HS-5 (cell line): ENCODE measurements around the gene BAG2.

ENCODE experiments used
- DNase-seq: peaks from one replicate; pipeline ENCODE4 v3.0.0-alpha.2; 2012; ENCODE audit warnings: low read depth

The BAG2 gene

GRCh38 chr6:57174511-57174907, 2.4 kb downstream of the BAG2 start:
- DNase-seq: no peak

- no peak for DNase-seq
Measured at GRCh38 chr6:57177545-57178265, 5.6 kb downstream of the BAG2 start.

DNA sequence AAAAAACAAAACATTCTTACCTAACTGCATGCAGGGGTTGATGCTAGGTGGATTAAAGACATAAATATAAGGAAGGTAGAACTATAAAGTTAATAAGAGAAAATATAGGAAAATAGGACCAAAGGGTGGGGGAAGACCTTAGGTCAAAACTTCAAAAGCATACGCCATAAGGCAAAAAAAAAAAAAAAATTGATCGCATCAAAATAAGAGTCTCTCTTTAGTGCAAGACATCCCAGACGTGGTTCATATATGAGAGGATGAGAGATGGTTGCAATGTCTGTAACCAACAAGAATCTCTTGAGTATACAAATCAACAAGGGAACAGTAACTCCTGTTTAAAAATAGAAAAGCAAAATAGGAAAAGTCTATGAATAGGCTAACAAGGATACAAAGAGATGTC, 8.5 kb downstream of the BAG2 start:
- DNase-seq: no peak

- no peak for DNase-seq
Measured at GRCh38 chr6:57182017-57182432, 9.9 kb downstream of the BAG2 start.

- no peak for DNase-seq
Measured at GRCh38 chr6:57183336-57183735, 11.2 kb downstream of the BAG2 start.

DNA sequence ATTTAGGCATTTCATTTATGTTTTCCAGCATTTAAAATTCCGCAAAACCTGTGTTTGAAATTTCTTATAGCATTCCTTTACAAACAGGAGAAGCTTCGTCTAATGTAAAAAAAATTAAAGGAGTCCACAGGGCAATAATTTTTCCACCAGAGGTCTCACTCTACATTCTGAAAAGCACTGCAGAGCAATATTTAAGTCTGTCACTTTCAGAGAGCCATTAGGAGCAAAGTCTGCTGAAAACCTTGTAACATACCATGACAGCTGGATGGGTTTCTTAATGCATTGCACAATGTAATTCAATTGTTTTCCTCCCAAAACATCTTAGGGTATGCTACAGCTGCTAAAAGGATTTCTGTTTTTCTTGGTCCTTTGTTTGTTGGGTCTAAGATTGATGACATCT, 18.0 kb downstream of the BAG2 start:
- no peak for DNase-seq

GRCh38 chr6:57193177-57193576, 21.1 kb downstream of the BAG2 start:
- no peak for DNase-seq

DNA sequence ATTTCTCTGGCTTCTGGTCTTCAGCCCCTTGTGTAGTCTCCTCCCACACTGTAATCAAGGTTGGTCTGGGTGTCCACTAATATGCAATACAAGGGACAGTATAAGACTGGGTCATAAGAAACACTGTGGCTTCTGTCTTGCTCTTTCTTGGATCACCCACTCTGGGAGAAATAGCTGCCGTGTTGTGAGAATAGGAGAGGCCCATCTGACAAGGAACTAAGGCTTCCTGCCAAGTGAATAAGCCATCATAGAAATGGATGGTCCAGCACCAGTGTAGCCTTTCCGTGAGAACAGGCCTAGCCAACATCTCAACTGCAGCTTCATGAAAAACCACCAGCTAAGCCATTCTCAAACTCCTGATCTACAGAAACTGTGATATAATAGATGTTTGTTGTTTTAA, 23.3 kb downstream of the BAG2 start:
- DNase-seq: no peak

GRCh38 chr6:57198926-57199636, 27.0 kb downstream of the BAG2 start:
- DNase-seq: no peak

GRCh38 chr6:57201718-57202117, 29.6 kb downstream of the BAG2 start:
- DNase-seq: no peak

DNA sequence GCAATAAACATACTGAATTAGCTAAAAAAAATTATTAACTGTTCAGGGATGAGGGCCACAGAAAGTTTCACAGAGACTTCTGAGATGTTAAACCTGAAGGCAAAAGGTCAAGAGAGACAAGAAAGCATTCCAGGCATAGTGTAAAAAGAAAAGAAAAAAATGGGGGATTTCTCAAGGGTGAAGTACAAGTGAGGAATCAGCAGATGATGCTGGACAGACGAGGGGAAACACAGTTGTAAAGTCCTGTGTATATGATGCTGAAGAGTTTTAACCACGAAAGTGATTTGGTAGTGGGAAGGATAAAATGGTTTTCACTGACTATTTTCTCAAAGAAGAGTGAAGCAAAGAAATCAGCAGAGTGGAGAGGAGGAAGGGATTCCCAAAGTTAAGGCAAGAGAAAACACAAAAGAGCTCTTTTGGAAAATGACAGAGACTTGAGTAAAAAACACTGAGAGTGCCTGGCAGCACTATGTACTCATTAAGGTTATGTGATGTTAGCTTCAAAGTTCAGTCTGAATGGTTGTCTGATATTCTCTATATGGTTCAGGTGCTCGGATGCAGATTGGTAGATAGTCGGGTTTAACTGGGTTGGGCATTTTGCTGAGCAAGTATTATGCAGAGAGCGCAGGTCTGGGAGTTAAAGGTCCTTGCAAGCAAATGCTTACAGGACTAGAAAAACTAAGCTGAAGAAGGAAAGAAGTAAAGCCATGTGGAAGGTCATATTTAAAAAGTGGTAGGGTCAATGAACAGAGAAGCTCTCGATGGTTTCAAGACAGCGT, 33.6 kb downstream of the BAG2 start:
- no peak for DNase-seq

DNA sequence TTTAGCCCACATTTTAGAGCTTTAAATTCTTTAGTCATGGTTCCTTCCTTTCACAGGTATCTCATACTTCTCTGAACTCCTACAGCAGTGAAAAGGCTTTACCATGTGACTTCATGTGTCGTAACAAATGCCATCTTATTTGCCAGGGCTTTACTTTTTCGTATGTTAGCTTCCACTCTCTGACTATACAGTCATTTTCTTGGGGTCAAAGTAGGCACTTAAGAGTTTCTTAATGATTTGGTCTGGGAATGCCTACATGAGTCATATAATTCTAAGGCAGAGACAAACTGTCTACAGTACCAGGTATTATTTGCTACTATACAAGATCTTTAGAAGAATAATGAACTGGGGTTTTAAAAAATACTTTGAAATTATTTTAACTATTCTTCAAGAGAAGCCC, 35.0 kb downstream of the BAG2 start:
- peak; percentile 36 for DNase-seq

DNA sequence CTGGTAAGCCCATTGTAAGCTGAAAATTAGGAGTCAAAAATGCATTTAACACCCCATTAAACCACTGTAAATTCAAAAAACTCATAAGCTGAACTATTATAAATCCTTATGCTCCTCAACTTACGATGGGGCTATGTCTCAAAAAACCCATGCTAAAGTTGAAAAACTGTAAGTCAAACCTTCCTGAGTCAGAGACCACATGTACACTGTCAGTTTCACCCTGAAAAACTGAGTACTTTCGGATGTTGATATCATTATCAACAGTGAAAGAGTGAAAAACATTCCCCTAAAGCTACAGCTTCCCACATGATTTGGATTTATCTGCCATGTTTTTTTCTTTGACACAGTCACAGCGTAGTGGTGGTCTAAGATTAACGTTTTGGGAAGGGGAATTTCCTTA, 35.7 kb downstream of the BAG2 start:
- DNase-seq: no peak

DNA sequence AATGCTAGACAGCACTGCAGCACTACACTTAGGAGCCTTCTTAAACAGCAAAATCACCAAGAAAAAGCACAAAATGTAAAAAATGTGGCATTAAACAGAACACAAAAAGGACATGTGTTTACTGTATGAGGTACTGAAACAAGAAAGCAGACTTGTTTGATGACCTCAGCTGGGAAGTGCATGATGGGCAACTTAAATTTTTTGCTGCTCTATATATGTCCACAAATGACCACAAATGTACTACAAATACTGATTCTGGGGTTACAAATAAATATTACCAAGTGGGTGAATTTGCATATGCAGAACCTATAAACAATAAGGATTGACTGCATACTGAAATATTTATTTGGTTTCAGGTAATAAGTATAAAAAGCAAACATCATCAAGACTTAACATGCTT, 36.9 kb downstream of the BAG2 start:
- DNase-seq: no peak

GRCh38 chr6:57210060-57210459, 37.9 kb downstream of the BAG2 start:
- DNase-seq: no peak

- no peak for DNase-seq
Measured at GRCh38 chr6:57215260-57215659, 43.1 kb downstream of the BAG2 start.

DNA sequence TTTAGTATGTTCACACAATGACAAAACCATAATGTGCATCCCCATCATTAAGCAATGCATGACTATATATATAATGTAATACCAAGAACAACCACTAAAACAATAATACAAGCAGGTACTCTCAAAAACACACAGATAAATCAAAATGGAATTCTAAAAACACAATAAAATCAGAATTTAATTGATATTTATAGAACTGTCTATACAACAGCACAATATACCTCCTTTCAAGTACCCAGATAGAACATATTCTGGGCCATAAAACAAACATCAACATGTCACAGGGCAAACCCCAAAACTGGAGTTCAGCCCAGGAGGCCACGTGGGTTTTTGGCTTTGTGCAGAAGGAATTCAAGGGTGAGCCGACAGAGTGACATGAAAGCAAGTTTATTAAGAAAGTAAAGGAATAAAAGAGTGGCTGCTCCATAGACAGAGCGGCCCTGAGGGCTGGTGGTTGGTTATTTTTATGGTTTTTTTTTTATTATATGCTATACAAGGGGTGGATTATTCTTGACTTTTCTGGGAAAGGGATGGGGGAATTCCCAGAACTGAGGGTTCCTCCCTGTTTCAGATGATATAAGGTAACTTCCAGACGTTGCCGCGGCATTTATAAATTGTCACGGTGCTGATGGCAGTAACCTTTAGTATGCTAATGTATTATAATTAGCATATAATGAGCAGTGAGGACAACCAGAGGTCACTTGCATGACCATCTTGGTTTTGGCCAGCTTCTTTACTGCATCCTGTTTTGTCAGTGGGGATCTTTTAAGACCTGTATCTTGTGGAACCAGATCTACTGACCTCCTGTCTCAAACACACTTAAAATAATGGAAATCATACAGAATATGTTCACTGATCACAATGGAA, 44.3 kb downstream of the BAG2 start:
- no peak for DNase-seq

GRCh38 chr6:57217270-57217669, 45.1 kb downstream of the BAG2 start:
- DNase-seq: no peak

DNA sequence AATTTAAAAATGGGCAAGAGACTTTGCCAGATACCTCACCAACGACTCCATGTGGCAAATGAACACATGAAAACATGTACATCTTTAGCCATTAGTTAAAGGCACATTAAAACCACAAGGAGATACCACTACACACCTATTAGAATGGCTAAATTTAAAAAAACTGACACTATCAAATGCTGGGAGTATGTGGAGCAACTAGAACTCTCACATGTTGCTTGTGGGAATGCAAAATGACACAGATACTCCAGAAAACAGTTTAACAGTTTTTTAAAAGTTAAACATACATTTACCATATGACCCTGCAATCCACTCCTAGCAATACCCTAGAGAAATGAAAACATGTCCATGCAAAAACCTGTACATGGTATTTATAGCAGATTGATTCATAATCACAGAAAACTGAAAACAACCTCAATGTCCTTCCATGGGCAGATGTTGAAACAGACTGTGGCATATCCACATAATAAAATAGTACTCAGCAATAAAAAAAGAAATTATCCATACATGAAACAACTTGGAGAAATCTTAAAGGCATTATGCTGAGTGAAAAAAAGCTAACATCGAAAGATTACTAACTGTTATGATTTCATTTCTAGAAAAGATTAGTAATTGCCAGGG, 48.1 kb downstream of the BAG2 start:
- no peak for DNase-seq

DNA sequence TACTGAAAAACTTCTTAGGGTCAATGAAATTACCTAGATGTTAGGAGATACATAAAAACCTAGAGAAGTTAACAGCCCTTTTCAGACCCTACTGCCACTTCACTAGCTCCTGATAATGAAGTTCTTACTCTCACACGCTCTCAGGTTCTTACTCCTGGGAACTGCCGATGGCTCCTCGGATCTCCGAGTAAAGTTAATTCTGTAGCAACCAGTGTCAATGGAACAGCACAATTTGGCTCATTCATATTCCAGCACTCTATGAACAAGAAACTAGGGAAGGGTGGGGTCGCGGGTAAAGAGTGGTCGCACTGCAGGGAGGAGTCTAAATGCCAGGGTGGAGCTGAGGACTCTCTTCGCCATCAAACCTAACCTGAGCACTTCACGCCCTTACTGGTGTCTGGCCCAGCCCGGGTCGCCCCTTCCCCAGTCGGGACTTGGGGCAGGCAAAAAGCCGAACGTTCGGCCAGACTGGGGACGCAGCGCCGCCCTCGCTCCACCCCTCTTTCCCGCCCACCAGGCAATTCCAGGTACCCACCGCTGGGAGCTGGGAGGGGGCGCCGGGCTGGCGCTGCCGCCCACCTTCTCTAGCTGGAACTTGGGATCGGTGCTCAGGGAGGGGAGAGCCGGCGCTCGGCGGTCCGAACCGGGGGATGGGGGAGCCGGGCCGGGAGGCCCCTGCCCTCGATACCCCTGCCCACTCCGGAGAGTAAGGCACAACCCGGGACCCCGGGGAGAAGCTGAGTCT, 49.2 kb downstream of the BAG2 start:
- peak; percentile 34 for DNase-seq
